Mesenchymal stem cell (in vitro differentiated cells and primary cell): Measurements from ENCODE around the gene MAP3K10.

Experiments
- DNase-seq: peaks from one replicate; pipeline ENCODE4 v3.0.0-alpha.2; 2013
- H2AFZ ChIP-seq: one replicate; pipeline ENCODE4 v1.6.1; 2013; ENCODE audit warnings: low read depth, mild to moderate bottlenecking, control low read depth, inconsistent platforms, low read length, moderate library complexity
- H2AK5ac ChIP-seq: 2 replicates; pipeline ENCODE4 v1.6.1; 2013; ENCODE audit warnings: low read length, moderate library complexity, mild to moderate bottlenecking, inconsistent platforms; ENCODE audit not compliant: severe bottlenecking
- H2BK120ac ChIP-seq: one replicate; pipeline ENCODE4 v1.6.1; 2013; ENCODE audit warnings: low read depth, mild to moderate bottlenecking, inconsistent platforms, low read length, moderate library complexity
- H2BK12ac ChIP-seq, 2 experiments: one replicate each; pipeline ENCODE4 v1.6.1; 2013; ENCODE audit warnings: inconsistent platforms in 2 of 2, low read length in 2 of 2, mild to moderate bottlenecking in 2 of 2, moderate library complexity in 2 of 2, control low read depth in 1 of 2
- H2BK15ac ChIP-seq: one replicate; pipeline ENCODE4 v1.6.1; 2013; ENCODE audit warnings: mild to moderate bottlenecking, low read depth, inconsistent platforms; ENCODE audit not compliant: poor library complexity, severe bottlenecking
- H2BK5ac ChIP-seq: 2 replicates; pipeline ENCODE4 v1.6.1; 2013; ENCODE audit warnings: low read depth, mild to moderate bottlenecking, low read length, control low read depth, inconsistent platforms; ENCODE audit not compliant: poor library complexity, severe bottlenecking
- H3K14ac ChIP-seq, 2 experiments: one replicate each; pipeline ENCODE4 v1.6.1; 2013; ENCODE audit warnings: inconsistent platforms in 2 of 2, low read length in 2 of 2, control low read depth in 1 of 2, mild to moderate bottlenecking in 1 of 2, moderate library complexity in 1 of 2
- H3K18ac ChIP-seq, 2 experiments: one replicate each; pipeline ENCODE4 v1.6.1; 2013; ENCODE audit warnings: inconsistent platforms in 2 of 2, low read length in 2 of 2, control low read depth in 1 of 2, low read depth in 1 of 2, mild to moderate bottlenecking in 1 of 2
- H3K23ac ChIP-seq, 2 experiments: one replicate each; pipeline ENCODE4 v1.6.1; 2013; ENCODE audit warnings: inconsistent platforms in 2 of 2, low read length in 2 of 2, mild to moderate bottlenecking in 2 of 2, moderate library complexity in 2 of 2, control low read depth in 1 of 2
- H3K27ac ChIP-seq: 2 replicates; pipeline ENCODE4 v1.5.1; 2013; ENCODE audit warnings: mild to moderate bottlenecking, moderate library complexity, low read length, control low read depth, inconsistent platforms; ENCODE audit not compliant: poor library complexity, severe bottlenecking
- H3K27me3 ChIP-seq, 2 experiments: 2 replicates each; pipeline versions ENCODE4 v1.6.1 to v1.7.0; 2013; ENCODE audit warnings: low read length in 2 of 2, mild to moderate bottlenecking in 2 of 2, moderate library complexity in 2 of 2, control low read depth in 1 of 2, inconsistent platforms in 1 of 2; ENCODE audit not compliant: control insufficient read depth in 1 of 2, insufficient read depth in 1 of 2
- H3K36me3 ChIP-seq, 2 experiments: 2 replicates each; pipeline versions ENCODE4 v1.6.1 to v1.7.0; 2013; ENCODE audit warnings: low read length in 2 of 2, control low read depth in 1 of 2, inconsistent platforms in 1 of 2, low read depth in 1 of 2, mild to moderate bottlenecking in 1 of 2; ENCODE audit not compliant: insufficient read depth in 2 of 2, control insufficient read depth in 1 of 2
- H3K4ac ChIP-seq, 2 experiments: one replicate each; pipeline ENCODE4 v1.6.1; 2013; ENCODE audit warnings: inconsistent platforms in 2 of 2, low read length in 2 of 2, mild to moderate bottlenecking in 2 of 2, moderate library complexity in 2 of 2, control low read depth in 1 of 2, low read depth in 1 of 2
- H3K4me1 ChIP-seq: 2 replicates; pipeline ENCODE4 v1.6.1; 2013; ENCODE audit warnings: low read depth, low read length, control low read depth; ENCODE audit not compliant: control insufficient read depth, insufficient read depth
- H3K4me2 ChIP-seq: 2 replicates; pipeline ENCODE4 v1.6.1; 2013; ENCODE audit warnings: low read length, mild to moderate bottlenecking, inconsistent platforms; ENCODE audit not compliant: poor library complexity, severe bottlenecking
- H3K4me3 ChIP-seq, 2 experiments: 2 replicates each; pipeline versions ENCODE4 v1.5.1 to v1.7.0; 2013; ENCODE audit warnings: low read length in 2 of 2, mild to moderate bottlenecking in 2 of 2, control low read depth in 1 of 2, low read depth in 1 of 2; ENCODE audit not compliant: insufficient read depth in 1 of 2
- H3K79me1 ChIP-seq: replicated peaks from 2 replicates; pipeline ENCODE4 v1.6.1; 2013; ENCODE audit warnings: mild to moderate bottlenecking, control low read depth, low read length, inconsistent platforms; ENCODE audit not compliant: poor library complexity, severe bottlenecking
- H3K9ac ChIP-seq: 2 replicates; pipeline ENCODE4 v1.7.0; 2013; ENCODE audit warnings: mild to moderate bottlenecking, low read length, moderate library complexity
- H3K9me3 ChIP-seq: 2 replicates; pipeline ENCODE4 v1.7.0; 2013; ENCODE audit warnings: mild to moderate bottlenecking, low read length; ENCODE audit not compliant: control insufficient read depth
- H4K8ac ChIP-seq: one replicate; pipeline ENCODE4 v1.6.1; 2013; ENCODE audit warnings: inconsistent platforms, mild to moderate bottlenecking, low read length, moderate library complexity
- H4K91ac ChIP-seq: one replicate; pipeline ENCODE4 v1.6.1; 2013; ENCODE audit warnings: mild to moderate bottlenecking, low read length, inconsistent platforms
- WGBS: methylation state at CpG from one replicate; pipeline ENCODE4 v1.1.7; 2013; ENCODE audit warnings: mixed read lengths; 5-methylcytosine and 5-hydroxymethylcytosine counted together

The MAP3K10 gene

GRCh38 chr19:40221858-40222619 is 30.8 kb downstream of the MAP3K10 start:
- H3K36me3 ChIP-seq, result no peaks in the 10 kb centered on the region
- H3K18ac ChIP-seq, result no peak overlapping the region
- no peak overlapping the region for H2BK12ac ChIP-seq
- no peak overlapping the region for H2AK5ac ChIP-seq
- H2AFZ ChIP-seq, result no peak overlapping the region
- no peak overlapping the region for H3K4ac ChIP-seq
- H3K23ac ChIP-seq, result no peak overlapping the region
- no peak overlapping the region for H2BK15ac ChIP-seq
- H3K14ac ChIP-seq, result no peak overlapping the region
- no peak overlapping the region for H4K91ac ChIP-seq
- H3K27me3 ChIP-seq, result peaks cover 6 to 16% of the 10 kb centered on the region in 2 experiments
- peak overlapping the region; percentile 20 for H3K9ac ChIP-seq
- H4K8ac ChIP-seq, result no peak overlapping the region
- WGBS, result 77% methylated on average over 41 of the region's 41 CpGs
- H3K9me3 ChIP-seq, result no peaks in the 10 kb centered on the region
- no peak overlapping the region for H2BK5ac ChIP-seq
- H3K4me2 ChIP-seq, result no peak overlapping the region
- H3K4me1 ChIP-seq, result peaks cover 27% of the 10 kb centered on the region
- H3K4me3 ChIP-seq, result peak overlapping the region in 1 of 2 experiments; percentile 23
- H2BK120ac ChIP-seq, result no peak overlapping the region
- peak; percentile 93 for DNase-seq
- no peaks in the 10 kb centered on the region for H3K79me1 ChIP-seq
- H3K27ac ChIP-seq, result no peak overlapping the region

- WGBS, result 18% methylated on average over 45 of the region's 48 CpGs
These were observed 32.1 kb downstream of the MAP3K10 start for GRCh38 chr19:40223135-40223822.

GRCh38 chr19:40224342-40225150 is 33.3 kb downstream of the MAP3K10 start:
- H2BK15ac ChIP-seq, result no peak overlapping the region
- no peak overlapping the region for H3K4me2 ChIP-seq
- H4K8ac ChIP-seq, result no peak overlapping the region
- H3K79me1 ChIP-seq, result no peaks in the 10 kb centered on the region
- H3K27me3 ChIP-seq, result peaks cover 0 to 4% of the 10 kb centered on the region in 2 experiments
- H3K9ac ChIP-seq, result no peak overlapping the region
- no peak overlapping the region for H2BK120ac ChIP-seq
- H3K14ac ChIP-seq, result no peak overlapping the region
- H3K4me3 ChIP-seq, result no peak overlapping the region
- H3K4ac ChIP-seq, result no peak overlapping the region
- H2BK5ac ChIP-seq, result no peak overlapping the region
- H2AFZ ChIP-seq, result no peak overlapping the region
- H3K23ac ChIP-seq, result no peak overlapping the region
- no peak overlapping the region for H4K91ac ChIP-seq
- H3K36me3 ChIP-seq, result no peaks in the 10 kb centered on the region
- no peak overlapping the region for H3K27ac ChIP-seq
- H3K9me3 ChIP-seq, result no peaks in the 10 kb centered on the region
- H3K4me1 ChIP-seq, result peaks cover 16% of the 10 kb centered on the region
- no peak overlapping the region for H3K18ac ChIP-seq
- no peak for DNase-seq
- no peak overlapping the region for H2AK5ac ChIP-seq
- H2BK12ac ChIP-seq, result no peak overlapping the region
- 93% methylated on average over 32 of the region's 32 CpGs for WGBS

More at GRCh38 chr19:40223135-40223822, 32.1 kb downstream of the MAP3K10 start:
- peak overlapping the region in 1 of 2 experiments; percentile 41 for H3K14ac ChIP-seq
- H2AK5ac ChIP-seq, result no peak overlapping the region
- peak overlapping the region; percentile 5 for H4K8ac ChIP-seq
- H2BK120ac ChIP-seq, result no peak overlapping the region
- no peak overlapping the region for H2BK15ac ChIP-seq
- peak overlapping the region in 1 of 2 experiments; percentile 66 for H3K18ac ChIP-seq
- no peak overlapping the region for H3K4me2 ChIP-seq
- H2AFZ ChIP-seq, result no peak overlapping the region
- no peak overlapping the region for H3K4ac ChIP-seq
- no peak overlapping the region for H3K23ac ChIP-seq
- no peak overlapping the region for H4K91ac ChIP-seq
- H2BK12ac ChIP-seq, result no peak overlapping the region
- no peaks in the 10 kb centered on the region for H3K79me1 ChIP-seq
- H3K27me3 ChIP-seq, result peaks cover 0 to 9% of the 10 kb centered on the region in 2 experiments
- no peak overlapping the region for H3K4me3 ChIP-seq
- H3K9me3 ChIP-seq, result no peaks in the 10 kb centered on the region
- peaks cover 18% of the 10 kb centered on the region for H3K4me1 ChIP-seq
- H3K9ac ChIP-seq, result no peak overlapping the region
- H3K27ac ChIP-seq, result no peak overlapping the region
- DNase-seq, result no peak
- no peak overlapping the region for H2BK5ac ChIP-seq
- H3K36me3 ChIP-seq, result no peaks in the 10 kb centered on the region
